ENCODE results near the gene ZFAND2B. TPM values are rescaled to one million over a fixed set of nuclear protein-coding genes. Genes with fewer than 3 reads are reported as not detected.

The ZFAND2B gene
- total RNA-seq, 1 donor from 2014 or later, result 29.7 TPM

- DNase-seq (ENCODE audit: low read depth), result no peak
- H3K4me3 ChIP-seq (ENCODE audit: low read depth, low read length), result no peak overlapping the region
- TF ChIP-seq CTCF (conservative IDR thresholded peaks at IDR 0.05; ENCODE audit: low read depth, low read length), result no peak
These were observed 17.4 kb downstream of the ZFAND2B start for GRCh38 chr2:219223831-219224610.

GRCh38 chr2:219225350-219225749 lies 18.8 kb downstream of the ZFAND2B start:
- no peak overlapping the region for H3K4me3 ChIP-seq (ENCODE audit: low read depth, low read length)
- TF ChIP-seq CTCF (conservative IDR thresholded peaks at IDR 0.05; ENCODE audit: low read depth, low read length), result no peak
- DNase-seq (ENCODE audit: low read depth), result no peak

GRCh38 chr2:219228041-219228910 lies 21.7 kb downstream of the ZFAND2B start:
- TF ChIP-seq CTCF (conservative IDR thresholded peaks at IDR 0.05; ENCODE audit: low read depth, low read length), result no peak
- H3K4me3 ChIP-seq (ENCODE audit: low read depth, low read length), result peak overlapping the region; percentile 76
- no peak for DNase-seq (ENCODE audit: low read depth)

GRCh38 chr2:219228911-219229304 lies 22.3 kb downstream of the ZFAND2B start:
- DNase-seq (ENCODE audit: low read depth), result no peak
- TF ChIP-seq CTCF (conservative IDR thresholded peaks at IDR 0.05; ENCODE audit: low read depth, low read length), result no peak
- peak overlapping the region; percentile 76 for H3K4me3 ChIP-seq (ENCODE audit: low read depth, low read length)

GRCh38 chr2:219229305-219230058 lies 22.9 kb downstream of the ZFAND2B start, which contains the start of the genes ANKZF1 and ATG9A:
TSS of gene ANKZF1 (plus strand) at chr2:219229806. CDS start at chr2:219230258, 452 bp downstream.
TSS of gene ATG9A (minus strand) at chr2:219229636. CDS start at chr2:219228024, 1,612 bp downstream.
- no peak for TF ChIP-seq CTCF (conservative IDR thresholded peaks at IDR 0.05; ENCODE audit: low read depth, low read length)
- DNase-seq (ENCODE audit: low read depth), result peak; percentile 79

GRCh38 chr2:219230059-219230540 lies 23.5 kb downstream of the ZFAND2B start:
- DNase-seq (ENCODE audit: low read depth), result no peak
- TF ChIP-seq CTCF (conservative IDR thresholded peaks at IDR 0.05; ENCODE audit: low read depth, low read length), result no peak
- peak overlapping the region; percentile 76 for H3K4me3 ChIP-seq (ENCODE audit: low read depth, low read length)

More at GRCh38 chr2:219229305-219230058, 22.9 kb downstream of the ZFAND2B start, which contains the start of the genes ANKZF1 and ATG9A:
- peak within 1 kb of the TSS; percentile 76 for H3K4me3 ChIP-seq (ENCODE audit: low read depth, low read length)

Measured in epithelial cell of proximal tubule (primary cell).